A549 (cell line): ENCODE data around the gene TSPAN8. TPM values are rescaled to one million over a fixed set of nuclear protein-coding genes. Genes with fewer than 3 reads are reported as not detected.

Source experiments
- ATAC-seq, 2 experiments: fragments of 200-7000 bp in 1 of 2; fragments of >200 bp in 1 of 2; cut with Nextera tagmentation in 1 of 2; cut with Tn5 transposase in 1 of 2; 3 replicates each; pipeline versions ENCODE4 v1.8.0 to v1.9.1; 2018 to 2020; ENCODE audit warnings: mild to moderate bottlenecking in 1 of 2, moderate library complexity in 1 of 2
- CTCF ChIA-PET: fragments of 300-600 bp; sonication (Branson Sonifier 250); formaldehyde crosslinking; extraction: SDS; loops from one replicate; lab custom pipeline; 2021; ENCODE audit warnings: antibody characterized with exemption, inconsistent platforms; lab: Yijun Ruan, JAX
- POLR2A ChIA-PET: fragments of 350-600 bp; formaldehyde crosslinking; extraction: SDS; loops from one replicate; lab custom pipeline; 2021; ENCODE audit warnings: antibody characterized with exemption, inconsistent platforms; lab: Yijun Ruan, JAX
- DNase-seq, 2 experiments: peaks; one replicate each; pipeline versions ENCODE4 v3.0.0 to v3.0.0-alpha.2; 2011 to 2016; ENCODE audit warnings: low read depth in 1 of 2, low spot score in 1 of 2
- FAIRE-seq: peaks from 2 replicates; lab custom pipeline; 2011; peaks lifted over from hg19 to GRCh38; lab: Jason Lieb, UNC
- H3K27ac ChIP-seq, 2 experiments: fragments of >200 bp; sonication (Bioruptor Twin); formaldehyde crosslinking; 3 replicates each; pipeline ENCODE4 v1.5.1; 2016 to 2017
- H3K4me1 ChIP-seq: fragments of >200 bp; sonication (Bioruptor Twin); formaldehyde crosslinking; 3 replicates; pipeline ENCODE4 v1.6.1; 2016
- H3K4me2 ChIP-seq: fragments of >200 bp; sonication (Bioruptor Twin); formaldehyde crosslinking; 3 replicates; pipeline ENCODE4 v1.6.1; 2016
- H3K4me3 ChIP-seq: fragments of >200 bp; sonication (Bioruptor Twin); formaldehyde crosslinking; 3 replicates; pipeline ENCODE4 v1.5.1; 2016
- H3K9me3 ChIP-seq: fragments of >200 bp; sonication (Bioruptor Twin); formaldehyde crosslinking; 3 replicates; pipeline ENCODE4 v1.6.1; 2016
- ATOH8 ChIP-seq: fragments of 250-450 bp; sonication (Bioruptor Pico); IDR thresholded peaks from 2 replicates; pipeline ENCODE4 v1.5.0; 2020; ENCODE audit warnings: low read depth, mild to moderate bottlenecking, moderate library complexity
- CTCF ChIP-seq: fragments of >200 bp; sonication (Bioruptor Twin); formaldehyde crosslinking; IDR thresholded peaks from 3 replicates; pipeline ENCODE4 v1.5.1; 2016
- EHMT2 ChIP-seq: fragments of 200-600 bp; sonication (generic); IDR thresholded peaks from 2 replicates; pipeline ENCODE4 v1.6.1; 2016; ENCODE audit warnings: antibody characterized with exemption, low read depth, mild to moderate bottlenecking, moderate library complexity
- ELK1 ChIP-seq: fragments of 150-350 bp; IDR thresholded peaks from 2 replicates; pipeline ENCODE4 v1.6.1; 2014; ENCODE audit warnings: low read depth, mild to moderate bottlenecking, low read length
- EP300 ChIP-seq, 2 experiments: fragments of >200 bp; sonication (Bioruptor Twin); formaldehyde crosslinking; IDR thresholded peaks; 2 replicates in 1 of 2; 3 replicates in 1 of 2; pipeline ENCODE4 v1.6.1; 2016 to 2017
- FOXS1 ChIP-seq: fragments of 250-450 bp; sonication (Bioruptor Pico); IDR thresholded peaks from 2 replicates; pipeline ENCODE4 v1.5.0; 2020; ENCODE audit warnings: mild to moderate bottlenecking, moderate library complexity
- HDAC2 ChIP-seq: fragments of 200-600 bp; sonication (generic); IDR thresholded peaks from 2 replicates; pipeline ENCODE4 v1.6.1; 2016
- HEYL ChIP-seq: fragments of 250-450 bp; sonication (Bioruptor Pico); IDR thresholded peaks from 2 replicates; pipeline ENCODE4 v1.8.0; 2021; ENCODE audit warnings: mild to moderate bottlenecking, moderate library complexity
- HOXB13 ChIP-seq: fragments of 250-450 bp; sonication (Bioruptor Pico); IDR thresholded peaks from 2 replicates; pipeline ENCODE4 v1.5.0; 2020; ENCODE audit warnings: low read depth, mild to moderate bottlenecking, moderate library complexity
- HOXB5 ChIP-seq: fragments of 250-450 bp; sonication (Bioruptor Pico); IDR thresholded peaks from 2 replicates; pipeline ENCODE4 v1.5.0; 2020; ENCODE audit warnings: mild to moderate bottlenecking, moderate library complexity
- JUNB ChIP-seq: fragments of >200 bp; sonication (Bioruptor Twin); formaldehyde crosslinking; IDR thresholded peaks from 2 replicates; pipeline ENCODE4 v1.6.1; 2016
- MAX ChIP-seq: IDR thresholded peaks from 2 replicates; pipeline ENCODE4 v1.6.1; 2012
- MAZ ChIP-seq: fragments of 150-350 bp; IDR thresholded peaks from 2 replicates; pipeline ENCODE4 v1.6.1; 2014; ENCODE audit warnings: antibody characterized with exemption, low read depth, low read length, borderline replicate concordance
- MYC ChIP-seq: IDR thresholded peaks from 2 replicates; pipeline ENCODE4 v1.6.1; 2012; ENCODE audit warnings: mild to moderate bottlenecking, inconsistent platforms, low read length, improper control_type of control experiment, borderline replicate concordance
- NPAS2 ChIP-seq: fragments of 250-450 bp; sonication (Bioruptor Pico); IDR thresholded peaks from 2 replicates; pipeline ENCODE4 v1.8.0; 2022; ENCODE audit warnings: mild to moderate bottlenecking, moderate library complexity, borderline replicate concordance
- NR3C1 ChIP-seq: fragments of >200 bp; sonication (Bioruptor Twin); formaldehyde crosslinking; IDR thresholded peaks from 3 replicates; pipeline ENCODE4 v1.6.1; 2017
- PBX3 ChIP-seq: IDR thresholded peaks from 2 replicates; pipeline ENCODE4 v1.6.1; 2012
- RAD21 ChIP-seq, 2 experiments: fragments of >200 bp in 1 of 2; sonication (Bioruptor Twin) in 1 of 2; formaldehyde crosslinking in 1 of 2; IDR thresholded peaks in 1 of 2; conservative IDR thresholded peaks in 1 of 2; 2 replicates in 1 of 2; 3 replicates in 1 of 2; pipeline ENCODE4 v1.6.1; 2012 to 2018; ENCODE audit warnings: inconsistent platforms in 1 of 2
- RCOR1 ChIP-seq: fragments of 150-350 bp; IDR thresholded peaks from 2 replicates; pipeline ENCODE4 v1.6.1; 2014; ENCODE audit warnings: antibody characterized with exemption, low read length, low read depth
- SMC3 ChIP-seq: fragments of >200 bp; sonication (Bioruptor Twin); formaldehyde crosslinking; IDR thresholded peaks from 3 replicates; pipeline ENCODE4 v1.6.1; 2018; ENCODE audit warnings: inconsistent platforms
- SREBF2 ChIP-seq: fragments of 450-650 bp; IDR thresholded peaks from 2 replicates; pipeline ENCODE4 v1.6.1; 2014; ENCODE audit warnings: mild to moderate bottlenecking, moderate library complexity
- TFCP2L1 ChIP-seq: fragments of 250-450 bp; sonication (Bioruptor Pico); IDR thresholded peaks from 2 replicates; pipeline ENCODE4 v1.5.0; 2021; ENCODE audit warnings: mild to moderate bottlenecking
- TP53 ChIP-seq: fragments of 250-450 bp; sonication (Bioruptor Pico); IDR thresholded peaks from 2 replicates; pipeline ENCODE4 v1.5.0; 2021; ENCODE audit warnings: mild to moderate bottlenecking, moderate library complexity
- ZC3H11A ChIP-seq: fragments of 450-650 bp; IDR thresholded peaks from 2 replicates; pipeline ENCODE4 v1.6.1; 2014; ENCODE audit warnings: antibody characterized with exemption, mild to moderate bottlenecking
- ZFP36 ChIP-seq: fragments of 450-650 bp; IDR thresholded peaks from 2 replicates; pipeline ENCODE4 v1.6.1; 2014; ENCODE audit warnings: borderline replicate concordance; ENCODE audit not compliant: partially characterized antibody
- ZNF302 ChIP-seq: fragments of 250-450 bp; sonication (Bioruptor Pico); IDR thresholded peaks from 2 replicates; pipeline ENCODE4 v1.9.0; 2021; ENCODE audit warnings: inconsistent platforms, mild to moderate bottlenecking, moderate library complexity
- ZSCAN20 ChIP-seq: fragments of 250-450 bp; sonication (Bioruptor Pico); IDR thresholded peaks from 2 replicates; pipeline ENCODE4 v1.8.0; 2022; ENCODE audit warnings: mild to moderate bottlenecking, moderate library complexity
- WGBS: methylation state at CpG from one replicate; pipeline ENCODE4 v1.1.6; 2017; ENCODE audit errors: missing lambda C conversion rate; 5-methylcytosine and 5-hydroxymethylcytosine counted together
- polyA plus RNA-seq, 4 experiments: library from polyadenylated mRNA; depleted of rRNA in 3 of 4; stranded (reverse); fragments of >200 nt; fragmentation: RNase III in 1 of 4; extraction: RNeasy Plus Mini Kit Qiagen cat#74134 plus additional on column Dnase treatment in 1 of 4; gene quantifications; 2 replicates in 3 of 4; 3 replicates in 1 of 4; pipeline ENCODE4 v1.2.3, GENCODE V29; 2011 to 2017

TSPAN8 gene
- polyA plus RNA-seq, 2 of the 4 experiments (the other 2 are of a cell fraction): 0.16 TPM; not detected in 1

- ATAC-seq: no peak
- FAIRE-seq: no peak
- Histone ChIP-seq H3K4me1 (no peaks in the 10 kb centered on the region), H3K27ac (no peak overlapping the region), H3K9me3 (no peaks in the 10 kb centered on the region), H3K4me3 (no peak overlapping the region), H3K4me2 (no peak overlapping the region)
- DNase-seq: no peak
- POLR2A ChIA-PET: no interaction called here
- CTCF ChIA-PET: no interaction called here
- no peak for TF ChIP-seq MAX
- no peak for TF ChIP-seq ATOH8
- TF ChIP-seq ZSCAN20 (CRISPR knock-in tag): no peak
- no peak for TF ChIP-seq HOXB5 (CRISPR knock-in tag)
- TF ChIP-seq MAZ: no peak
- no peak for TF ChIP-seq FOXS1
- no peak for TF ChIP-seq EHMT2
- no peak for TF ChIP-seq RAD21 (conservative IDR thresholded peaks at IDR 0.05 in 1 of 2, IDR thresholded peaks at IDR 0.05 in 1 of 2)
- no peak for TF ChIP-seq ZC3H11A
- no peak for TF ChIP-seq HEYL (CRISPR knock-in tag)
- no peak for TF ChIP-seq SMC3
- no peak for TF ChIP-seq MYC
- TF ChIP-seq PBX3: no peak
These were observed 1.5 kb upstream of the TSPAN8 start for GRCh38 chr12:71159264-71159663.

- 18% methylated on average over 4 of the region's 4 CpGs for WGBS
- no peak for DNase-seq
These were observed 623 bp upstream of the TSPAN8 start for GRCh38 chr12:71158361-71158882.

GRCh38 chr12:71155225-71155624 is 2.6 kb downstream of the TSPAN8 start:
- Histone ChIP-seq H3K27ac (no peak overlapping the region), H3K4me3 (no peak overlapping the region), H3K4me2 (no peak overlapping the region), H3K9me3 (no peaks in the 10 kb centered on the region)
- POLR2A ChIA-PET: no interaction called here
- FAIRE-seq (no peak), ATAC-seq (no peak)
- TF ChIP-seq CTCF (no peak), HDAC2 (no peak), SMC3 (no peak), ZC3H11A (no peak), MAZ (no peak), FOXS1 (no peak), TFCP2L1 (CRISPR knock-in tag) (no peak), MAX (no peak), RCOR1 (no peak), EP300 (IDR thresholded peaks at IDR 0.05) (no peak), RAD21 (conservative IDR thresholded peaks at IDR 0.05 in 1 of 2, IDR thresholded peaks at IDR 0.05 in 1 of 2) (no peak), ZFP36 (no peak), JUNB (no peak), NPAS2 (no peak), HOXB13 (no peak), ELK1 (no peak), ZSCAN20 (CRISPR knock-in tag) (no peak), ZNF302 (CRISPR knock-in tag) (no peak), HOXB5 (CRISPR knock-in tag) (no peak)
- TF ChIP-seq, all 56 proteins: peak for 0
- WGBS: 17% methylated on average over 4 of the region's 4 CpGs
- no peak for DNase-seq
- no peaks in the 10 kb centered on the region for H3K4me1 ChIP-seq
- CTCF ChIA-PET: no interaction called here

More at GRCh38 chr12:71158361-71158882, 623 bp upstream of the TSPAN8 start:
- POLR2A ChIA-PET: no interaction called here
- Histone ChIP-seq H3K27ac (no peak overlapping the region), H3K4me1 (no peaks in the 10 kb centered on the region), H3K4me3 (no peak overlapping the region), H3K9me3 (no peaks in the 10 kb centered on the region), H3K4me2 (no peak overlapping the region; the same call in 1 of the 3 replicates)
- ATAC-seq (no peak), FAIRE-seq (peak; percentile 13)
- CTCF ChIA-PET: no interaction called here
- TF ChIP-seq TP53 (CRISPR knock-in tag): no peak
- no peak for TF ChIP-seq NR3C1
- TF ChIP-seq ZC3H11A: no peak
- TF ChIP-seq SREBF2: no peak
